ENCODE data around the gene RER1.
A peak's percentile ranks its signal among the peaks of the same experiment; 100 is the strongest.

DNA sequence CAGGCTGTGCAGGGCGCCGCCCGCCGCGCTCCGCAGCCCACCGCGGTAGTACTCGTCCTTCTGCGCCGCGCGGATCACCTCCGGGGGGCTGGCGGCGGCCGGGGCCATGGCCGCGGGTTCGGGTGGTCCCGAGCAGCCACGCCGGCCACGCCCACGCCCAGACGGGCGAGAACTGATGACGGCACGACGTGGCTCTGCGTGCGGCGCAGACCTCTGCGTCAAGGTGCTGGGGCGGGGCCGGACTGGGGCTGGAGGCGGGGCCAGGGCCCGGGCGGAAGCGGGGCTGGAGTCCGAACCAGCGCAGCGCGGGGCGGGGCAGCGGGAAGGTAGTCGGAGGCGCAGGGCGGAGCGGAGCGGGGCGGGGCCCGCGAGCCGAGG, 20.7 kb downstream of the RER1 start, which contains the start of gene PEX10:
- TF ChIP-seq, protein P1, sequence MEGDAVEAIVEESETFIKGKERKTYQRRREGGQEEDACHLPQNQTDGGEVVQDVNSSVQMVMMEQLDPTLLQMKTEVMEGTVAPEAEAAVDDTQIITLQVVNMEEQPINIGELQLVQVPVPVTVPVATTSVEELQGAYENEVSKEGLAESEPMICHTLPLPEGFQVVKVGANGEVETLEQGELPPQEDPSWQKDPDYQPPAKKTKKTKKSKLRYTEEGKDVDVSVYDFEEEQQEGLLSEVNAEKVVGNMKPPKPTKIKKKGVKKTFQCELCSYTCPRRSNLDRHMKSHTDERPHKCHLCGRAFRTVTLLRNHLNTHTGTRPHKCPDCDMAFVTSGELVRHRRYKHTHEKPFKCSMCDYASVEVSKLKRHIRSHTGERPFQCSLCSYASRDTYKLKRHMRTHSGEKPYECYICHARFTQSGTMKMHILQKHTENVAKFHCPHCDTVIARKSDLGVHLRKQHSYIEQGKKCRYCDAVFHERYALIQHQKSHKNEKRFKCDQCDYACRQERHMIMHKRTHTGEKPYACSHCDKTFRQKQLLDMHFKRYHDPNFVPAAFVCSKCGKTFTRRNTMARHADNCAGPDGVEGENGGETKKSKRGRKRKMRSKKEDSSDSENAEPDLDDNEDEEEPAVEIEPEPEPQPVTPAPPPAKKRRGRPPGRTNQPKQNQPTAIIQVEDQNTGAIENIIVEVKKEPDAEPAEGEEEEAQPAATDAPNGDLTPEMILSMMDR (IDR thresholded peaks at IDR 0.05 in 8 of 11, conservative IDR thresholded peaks at IDR 0.05 in 3 of 11), result peak in 2 of 11 experiments; percentile 21 to 43
- TF ChIP-seq POLR2AphosphoS5 (IDR thresholded peaks at IDR 0.05), result peak; percentile 89 to 93 (median 90)
- TF ChIP-seq POLR2A (IDR thresholded peaks at IDR 0.05), result peak in 2 of 3 donors; percentile 2 to 86

All from spleen (tissue), 7 donors.